MM.1S (cell line): ENCODE results near the gene OR4B1.
"Not testable (repeated sequence)": the region's sequence is repeated elsewhere in the genome, so short reads cannot be mapped to it uniquely, and the experiment has no call there.

ENCODE experiments used
- CTCF ChIP-seq: fragments of 300-600 bp; sonication (generic); IDR thresholded peaks from 2 replicates; pipeline ENCODE4 v1.5.1; 2016; ENCODE audit warnings: antibody characterized with exemption, low read length, mixed read lengths
- EZH2 ChIP-seq: fragments of 300-600 bp; sonication (generic); optimal IDR thresholded peaks from 2 replicates; pipeline ENCODE3; 2017; ENCODE audit warnings: low read depth, mild to moderate bottlenecking, antibody characterized with exemption, low read length, mixed read lengths
- EZH2phosphoT487 ChIP-seq: fragments of 300-600 bp; sonication (generic); IDR thresholded peaks from 2 replicates; pipeline ENCODE4 v1.6.1; 2018; ENCODE audit warnings: antibody characterized with exemption, low read length

- TF ChIP-seq CTCF, EZH2, EZH2phosphoT487: not testable (repeated sequence)
These were observed 13.4 kb downstream of the OR4B1 start for GRCh38 chr11:48230057-48230456.
